ENCODE data around the gene ABCG8. TPM values are rescaled to one million over a fixed set of nuclear protein-coding genes. Genes with fewer than 3 reads are reported as not detected.

ABCG8 gene
- total RNA-seq, 1 donor from 2014 or later: not detected

- DNase-seq (ENCODE audit: extremely low read depth, low read depth, low spot score): no peak
Observed at GRCh38 chr2:43825841-43826240, 12.9 kb upstream of the ABCG8 start.

DNA sequence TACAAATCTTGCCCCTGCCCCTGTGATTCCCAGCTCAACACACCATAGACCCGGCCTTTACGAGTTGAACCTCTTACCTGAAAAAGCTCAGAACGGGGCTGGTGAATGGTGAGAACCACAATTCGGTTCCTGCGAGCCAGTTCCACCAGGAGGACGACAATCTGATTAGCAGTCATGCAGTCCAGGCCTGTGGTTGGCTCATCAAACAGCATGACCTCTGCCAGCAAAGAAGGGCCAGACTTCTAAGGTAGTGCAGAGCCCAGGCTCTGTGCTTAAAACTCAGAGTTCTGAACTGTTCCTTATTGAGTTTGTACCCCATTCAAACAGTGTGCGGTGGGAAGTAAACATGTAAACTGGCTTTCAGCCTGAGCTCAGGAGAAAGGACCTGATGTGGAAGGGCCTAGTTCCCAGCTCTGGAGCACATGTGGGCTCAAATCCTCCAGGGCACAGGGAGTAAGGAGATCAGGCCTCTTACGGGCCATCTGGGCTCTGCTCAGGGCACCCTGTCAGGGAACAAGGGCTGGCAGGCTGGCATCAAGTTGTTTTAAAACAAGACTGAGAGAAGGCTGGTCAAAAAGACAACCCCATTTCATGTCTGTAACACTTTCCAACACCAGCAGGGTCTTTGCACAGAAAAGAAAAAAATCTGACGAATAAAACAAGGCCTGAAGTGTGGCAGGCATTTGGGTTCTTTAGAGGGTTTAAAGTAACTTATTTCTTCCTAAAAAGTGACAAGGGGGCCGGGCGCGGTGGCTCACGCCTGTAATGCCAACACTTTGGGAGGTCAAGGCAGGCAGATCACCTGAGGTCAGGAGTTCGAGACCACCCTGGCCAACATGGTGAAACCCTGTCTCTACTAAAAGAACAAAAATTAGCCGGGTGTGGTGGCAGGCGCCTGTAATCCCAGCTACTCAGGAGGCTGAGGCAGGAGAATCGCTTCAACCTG is 12.2 kb upstream of the ABCG8 start:
- no peak for DNase-seq (ENCODE audit: extremely low read depth, low read depth, low spot score)

DNA sequence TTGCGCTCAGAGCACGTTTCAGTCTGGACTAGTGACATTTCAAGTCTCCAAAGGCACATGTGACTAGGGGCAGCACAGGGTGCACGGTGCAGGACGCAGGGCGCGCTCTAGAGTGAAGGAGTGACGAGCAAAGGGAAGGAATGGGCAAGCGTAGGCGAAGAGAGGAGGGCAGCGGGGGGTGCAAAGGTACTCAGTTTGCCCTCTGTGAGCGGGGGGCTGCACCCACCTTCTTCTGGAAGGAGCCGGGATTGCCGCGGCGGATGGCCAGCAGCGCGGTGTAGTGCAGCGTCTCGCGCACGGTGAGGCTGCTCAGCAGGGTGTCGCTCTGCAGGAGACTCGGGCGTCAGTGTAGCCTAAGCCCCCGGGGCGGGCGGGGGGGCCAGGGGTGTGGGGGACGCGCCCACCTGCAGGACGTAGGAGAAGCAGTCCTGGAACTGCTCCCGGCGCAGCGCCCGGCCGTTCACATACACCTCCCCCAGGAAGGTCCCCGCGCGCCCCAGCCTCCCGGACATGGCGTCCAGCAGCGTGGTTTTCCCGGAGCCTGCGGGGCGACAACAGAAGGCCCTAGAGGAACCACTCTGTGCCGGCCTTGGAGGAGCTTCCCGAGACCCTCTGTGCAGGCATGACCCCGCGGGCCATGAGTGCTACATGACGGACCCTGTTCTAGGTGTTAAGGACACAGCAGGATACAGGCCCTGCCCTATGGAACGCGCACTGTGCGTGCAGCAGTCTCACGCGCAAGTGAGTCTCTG is 7.1 kb upstream of the ABCG8 start:
- no peak for DNase-seq (ENCODE audit: extremely low read depth, low read depth, low spot score)

DNA sequence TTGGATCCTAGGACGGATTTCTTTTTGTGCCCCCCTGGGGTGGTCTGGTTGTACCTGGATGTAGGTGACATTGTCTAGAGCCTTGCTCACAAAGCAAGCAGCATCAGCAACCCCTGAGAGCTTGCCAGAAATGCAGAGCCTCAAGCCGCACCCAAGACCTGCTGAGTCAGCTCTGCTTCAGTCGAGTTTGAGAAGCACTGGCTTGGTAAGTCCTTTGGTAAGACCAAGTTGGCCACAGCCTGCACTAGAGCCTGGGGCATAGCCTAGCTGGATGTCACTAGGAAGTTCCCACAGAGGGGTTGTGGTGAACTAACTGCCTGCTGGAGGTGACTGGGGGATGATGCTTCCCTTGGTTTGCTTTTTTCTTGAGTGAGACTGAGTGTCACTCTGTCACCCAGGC is 6.3 kb upstream of the ABCG8 start:
- DNase-seq (ENCODE audit: extremely low read depth, low read depth, low spot score): no peak

- DNase-seq (ENCODE audit: extremely low read depth, low read depth, low spot score): no peak
Observed at GRCh38 chr2:43837033-43837432, 1.7 kb upstream of the ABCG8 start.

GRCh38 chr2:43837831-43838559 is 776 bp upstream of the ABCG8 start:
- DNase-seq (ENCODE audit: extremely low read depth, low read depth, low spot score): no peak

- DNase-seq (ENCODE audit: extremely low read depth, low read depth, low spot score): no peak
Observed at GRCh38 chr2:43839776-43840564, 1.2 kb downstream of the ABCG8 start.

- no peak for DNase-seq (ENCODE audit: extremely low read depth, low read depth, low spot score)
Observed at GRCh38 chr2:43840965-43841364, 2.2 kb downstream of the ABCG8 start.

DNA sequence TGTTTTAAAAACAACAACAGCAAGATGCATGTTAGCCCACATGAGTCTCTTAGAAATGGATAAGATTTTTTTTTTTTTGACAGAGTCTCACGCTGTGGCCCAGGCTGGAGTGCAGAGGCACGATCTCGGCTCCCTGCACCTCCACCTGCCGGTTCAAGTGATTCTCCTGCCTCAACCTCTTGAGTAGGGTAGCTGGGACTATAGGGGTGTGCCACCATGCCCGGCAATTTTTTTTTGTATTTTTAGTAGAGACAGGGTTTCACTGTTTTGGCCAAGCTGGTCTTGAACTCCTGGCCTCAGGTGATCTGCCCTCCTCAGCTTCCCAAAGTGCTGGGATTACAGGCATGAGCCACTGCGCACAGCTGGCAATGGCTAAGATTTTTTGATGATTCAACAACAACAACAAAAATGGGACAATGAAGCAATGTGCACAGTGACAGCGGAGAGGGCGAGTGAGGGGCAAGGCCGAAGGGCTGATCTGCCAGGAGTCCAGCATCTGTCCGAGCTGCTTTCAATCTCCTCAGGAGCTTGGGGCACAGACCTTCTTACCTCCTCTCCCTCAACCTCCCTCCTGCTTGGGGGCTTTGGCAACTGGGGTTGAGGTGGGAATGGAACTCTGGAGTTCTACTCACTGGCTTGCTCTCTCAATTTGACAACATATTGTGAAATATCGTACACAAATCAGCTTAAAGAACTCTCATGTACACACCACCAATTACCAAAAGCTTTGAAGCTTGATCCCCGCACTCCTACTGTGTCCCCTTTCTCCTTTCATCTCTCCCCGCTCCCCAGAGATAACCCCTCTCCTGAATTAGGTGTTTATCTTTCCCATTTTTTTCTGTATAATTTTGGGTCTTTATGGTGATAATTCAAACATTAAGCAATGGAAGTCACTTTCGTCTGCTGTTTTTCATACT is 3.4 kb downstream of the ABCG8 start:
- DNase-seq (ENCODE audit: extremely low read depth, low read depth, low spot score): no peak

DNA sequence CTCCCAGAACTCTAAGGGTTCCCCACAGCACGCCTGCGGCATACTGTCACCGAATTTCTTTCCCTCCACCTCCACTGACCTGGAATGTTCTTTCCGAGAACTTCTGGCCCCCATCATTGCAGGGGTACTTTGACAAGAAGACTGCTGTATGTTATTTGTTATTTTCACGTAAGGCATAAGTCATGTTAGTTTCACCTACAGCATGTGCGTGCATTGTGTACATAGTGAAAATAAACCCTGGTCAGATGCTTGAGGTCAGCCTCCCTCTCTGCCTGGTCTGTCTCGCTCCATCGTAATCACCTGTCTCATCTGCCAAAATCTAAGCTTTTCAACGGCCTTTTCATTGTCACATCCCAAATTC is 4.1 kb downstream of the ABCG8 start:
- DNase-seq (ENCODE audit: extremely low read depth, low read depth, low spot score): no peak

GRCh38 chr2:43845181-43845580 is 6.4 kb downstream of the ABCG8 start:
- DNase-seq (ENCODE audit: extremely low read depth, low read depth, low spot score): no peak

DNA sequence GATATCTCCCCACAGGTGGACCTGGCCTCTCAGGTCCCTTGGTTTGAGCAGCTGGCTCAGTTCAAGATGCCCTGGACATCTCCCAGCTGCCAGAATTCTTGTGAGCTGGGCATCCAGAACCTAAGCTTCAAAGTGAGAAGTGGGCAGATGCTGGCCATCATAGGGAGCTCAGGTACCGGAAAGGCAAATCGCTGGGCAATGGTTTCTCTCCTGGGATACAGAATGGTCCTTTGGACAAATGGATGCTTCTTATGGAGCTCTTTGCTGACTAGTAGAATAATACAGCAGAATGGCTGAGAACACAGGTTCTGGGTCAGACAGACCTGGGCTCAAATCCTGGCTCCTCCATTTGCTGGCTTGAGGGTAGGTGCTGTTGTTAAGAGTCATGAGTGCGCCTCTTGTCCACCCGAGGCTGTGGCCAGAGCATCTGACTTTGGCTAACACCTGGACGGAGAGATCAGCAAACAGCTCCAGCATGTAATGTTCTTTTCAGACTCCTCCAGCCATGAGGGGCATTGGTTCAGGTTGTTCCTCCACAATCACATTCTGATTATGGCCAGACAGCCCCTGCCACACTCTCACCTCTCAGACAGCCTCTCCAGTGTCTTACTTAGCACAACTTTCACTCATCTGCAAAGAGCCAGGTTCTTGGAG is 7.5 kb downstream of the ABCG8 start:
- no peak for DNase-seq (ENCODE audit: extremely low read depth, low read depth, low spot score)

GRCh38 chr2:43848214-43848613 is 9.4 kb downstream of the ABCG8 start:
- DNase-seq (ENCODE audit: extremely low read depth, low read depth, low spot score): no peak

GRCh38 chr2:43851011-43851980 is 12.5 kb downstream of the ABCG8 start:
- no peak for DNase-seq (ENCODE audit: extremely low read depth, low read depth, low spot score)

- no peak for DNase-seq (ENCODE audit: extremely low read depth, low read depth, low spot score)
Observed at GRCh38 chr2:43852196-43852730, 13.5 kb downstream of the ABCG8 start.

- DNase-seq (ENCODE audit: extremely low read depth, low read depth, low spot score): no peak
Observed at GRCh38 chr2:43853141-43854081, 14.6 kb downstream of the ABCG8 start.

All from glomerular endothelial cell (primary cell).